NCI-H526 treated with DMSO at 0.1 percent for 48 hours (cell line): ENCODE data around the gene VSX2.

Experiments
- DNase-seq: peaks from one replicate; lab custom pipeline; 2025; lab: John Stamatoyannopoulos, UW

The VSX2 gene

GRCh38 chr14:74302152-74302628, 62.9 kb downstream of the VSX2 start:
- DNase-seq = peak; percentile 10

- peak; percentile 91 for DNase-seq
Measured at GRCh38 chr14:74302634-74303569, 63.7 kb downstream of the VSX2 start, which contains the start of gene ABCD4. ABCD4 (minus strand) TSS chr14:74302934; CDS start chr14:74302912, 22 bp downstream.

- no peak for DNase-seq
Measured at GRCh38 chr14:74308695-74309094, 69.4 kb downstream of the VSX2 start.

GRCh38 chr14:74309125-74310022, 70.1 kb downstream of the VSX2 start:
- DNase-seq = no peak

GRCh38 chr14:74312161-74312560, 72.9 kb downstream of the VSX2 start:
- DNase-seq = no peak
